HepG2 (cell line): Measurements from ENCODE around the gene CD274. TPM values are rescaled to one million over a fixed set of nuclear protein-coding genes. Genes with fewer than 3 reads are reported as not detected.

Source experiments
- ATAC-seq: fragments of 200-7000 bp; cut with Tn5 transposase; 3 replicates; pipeline ENCODE4 v1.9.1; 2020; ENCODE audit warnings: mild to moderate bottlenecking, moderate library complexity
- BruUV-seq: library from RNA; stranded (reverse); fragments of 400-500 nt; replicated peaks from 2 replicates; lab custom pipeline; 2021; lab: Mats Ljungman, UMichigan
- CTCF ChIA-PET: fragments of 300-600 bp; formaldehyde crosslinking; extraction: SDS; loops from one replicate; lab custom pipeline; 2021; ENCODE audit warnings: low total read pairs, inconsistent platforms, low intra/inter-chr PET ratio; lab: Yijun Ruan, JAX
- POLR2A ChIA-PET: fragments of 350-600 bp; sonication (Branson Sonifier 250); formaldehyde crosslinking; loops from one replicate; lab custom pipeline; 2020; ENCODE audit warnings: antibody characterized with exemption, inconsistent platforms; lab: Yijun Ruan, JAX
- DNase-seq: peaks from one replicate; pipeline ENCODE4 v3.0.0-alpha.2; 2015; ENCODE audit warnings: low spot score
- FAIRE-seq: peaks from 3 replicates; lab custom pipeline; 2011; peaks lifted over from hg19 to GRCh38; lab: Jason Lieb, UNC
- H2AFZ ChIP-seq: one replicate; pipeline ENCODE4 v1.6.1; 2011; ENCODE audit warnings: low read length, inconsistent platforms
- H3K27ac ChIP-seq: fragments of 300-600 bp; 3 replicates; pipeline ENCODE4 v1.8.0; 2011; ENCODE audit warnings: mixed run types, mild to moderate bottlenecking, mixed read lengths, low read length, inconsistent platforms; ENCODE audit not compliant: insufficient read depth; ENCODE audit errors: extremely low read length
- H3K27me3 ChIP-seq, 2 experiments: fragments of 200-600 bp in 1 of 2; 2 replicates in 1 of 2; 3 replicates in 1 of 2; pipeline versions ENCODE4 v1.6.0 to v1.8.0; 2011; ENCODE audit warnings: low read length in 2 of 2, mild to moderate bottlenecking in 2 of 2, moderate library complexity in 2 of 2, inconsistent platforms in 1 of 2; ENCODE audit not compliant: insufficient read depth in 2 of 2, control insufficient read depth in 1 of 2
- H3K36me3 ChIP-seq, 2 experiments: fragments of 200-600 bp in 1 of 2; replicated peaks in 1 of 2; 2 replicates in 1 of 2; 3 replicates in 1 of 2; pipeline versions ENCODE4 v1.5.1 to v1.8.0; 2011; ENCODE audit warnings: low read length in 2 of 2, inconsistent platforms in 1 of 2; ENCODE audit not compliant: insufficient read depth in 2 of 2, control insufficient read depth in 1 of 2
- H3K4me1 ChIP-seq: 2 replicates; pipeline ENCODE4 v1.5.1; 2012; ENCODE audit warnings: low read length, inconsistent platforms; ENCODE audit not compliant: insufficient read depth
- H3K4me2 ChIP-seq: 2 replicates; pipeline ENCODE4 v1.6.0; 2011; ENCODE audit warnings: low read depth, low read length, inconsistent platforms
- H3K4me3 ChIP-seq, 3 experiments: fragments of 200-600 bp in 1 of 3; sonication (generic), shearing (Covaris generic) in 1 of 3; replicated peaks in 1 of 3; 2 replicates each; pipeline ENCODE4 v1.5.1; 2011 to 2016; ENCODE audit warnings: low read length in 3 of 3, inconsistent platforms in 2 of 3, low read depth in 2 of 3, mild to moderate bottlenecking in 2 of 3, control low read depth in 1 of 3, mixed read lengths in 1 of 3; ENCODE audit not compliant: insufficient read depth in 1 of 3
- H3K79me2 ChIP-seq: one replicate; pipeline ENCODE4 v1.6.1; 2011; ENCODE audit warnings: low read length, inconsistent platforms; ENCODE audit not compliant: insufficient read depth
- H3K9ac ChIP-seq: 2 replicates; pipeline ENCODE4 v1.6.0; 2011; ENCODE audit warnings: mild to moderate bottlenecking, low read depth, low read length, inconsistent platforms; ENCODE audit not compliant: insufficient read depth
- H3K9me3 ChIP-seq: 2 replicates; pipeline ENCODE4 v1.5.1; 2012; ENCODE audit warnings: mild to moderate bottlenecking, low read length
- H4K20me1 ChIP-seq: 2 replicates; pipeline ENCODE4 v1.6.0; 2011; ENCODE audit warnings: inconsistent platforms, mild to moderate bottlenecking, low read length, moderate library complexity; ENCODE audit not compliant: insufficient read depth
- AKAP8 ChIP-seq: sonication (generic); formaldehyde crosslinking; IDR thresholded peaks from 2 replicates; pipeline ENCODE4 v1.5.1; 2020; ENCODE audit warnings: mild to moderate bottlenecking, missing genetic modification reagents
- DDIT3 ChIP-seq: sonication (generic); formaldehyde crosslinking; IDR thresholded peaks from 2 replicates; pipeline ENCODE4 v1.4.0; 2020; ENCODE audit warnings: mild to moderate bottlenecking, missing genetic modification reagents
- FOXP1 ChIP-seq, 2 experiments: fragments of 450-650 bp in 1 of 2; IDR thresholded peaks; 2 replicates each; pipeline ENCODE4 v1.6.1; 2017 to 2018; ENCODE audit warnings: antibody characterized with exemption in 1 of 2
- GATA4 ChIP-seq: sonication (generic); IDR thresholded peaks from 2 replicates; pipeline ENCODE4 v1.6.1; 2016; ENCODE audit warnings: antibody characterized with exemption, low read depth, borderline replicate concordance
- MBD4 ChIP-seq: IDR thresholded peaks from 2 replicates; pipeline ENCODE4 v1.6.1; 2012; ENCODE audit warnings: low read length, inconsistent platforms, borderline replicate concordance
- NFRKB ChIP-seq: fragments of 450-650 bp; IDR thresholded peaks from 2 replicates; pipeline ENCODE4 v1.6.1; 2017
- RAD51 ChIP-seq: fragments of 450-650 bp; IDR thresholded peaks from 2 replicates; pipeline ENCODE4 v1.6.1; 2016; ENCODE audit warnings: borderline replicate concordance
- RFXANK ChIP-seq: IDR thresholded peaks from 2 replicates; pipeline ENCODE4 v1.6.1; 2016
- WIZ ChIP-seq: sonication (generic); formaldehyde crosslinking; IDR thresholded peaks from 2 replicates; pipeline ENCODE4 v1.5.1; 2020; ENCODE audit warnings: mild to moderate bottlenecking, missing genetic modification reagents
- ZNF329 ChIP-seq: sonication (generic); formaldehyde crosslinking; IDR thresholded peaks from 2 replicates; pipeline ENCODE4 v1.9.0; 2021; ENCODE audit warnings: low read depth, mild to moderate bottlenecking, missing genetic modification reagents
- ZNF343 ChIP-seq: sonication (generic); formaldehyde crosslinking; IDR thresholded peaks from 2 replicates; pipeline ENCODE4 v1.4.0; 2020; ENCODE audit warnings: mild to moderate bottlenecking, missing genetic modification reagents
- ZNF350 ChIP-seq: sonication (generic); formaldehyde crosslinking; IDR thresholded peaks from 2 replicates; pipeline ENCODE4 v1.4.0; 2020; ENCODE audit warnings: mild to moderate bottlenecking, low read depth, missing genetic modification reagents, borderline replicate concordance
- ZNF652 ChIP-seq: IDR thresholded peaks from 2 replicates; pipeline ENCODE4 v1.6.1; 2016; ENCODE audit warnings: low read depth, borderline replicate concordance
- ZNF687 ChIP-seq: sonication (generic); formaldehyde crosslinking; IDR thresholded peaks from 2 replicates; pipeline ENCODE4 v1.5.1; 2020; ENCODE audit warnings: mild to moderate bottlenecking, missing genetic modification reagents, moderate library complexity
- ZNF800 ChIP-seq: sonication (generic); formaldehyde crosslinking; IDR thresholded peaks from 2 replicates; pipeline ENCODE4 v1.4.0; 2020; ENCODE audit warnings: missing genetic modification reagents
- ZSCAN30 ChIP-seq: sonication (generic); formaldehyde crosslinking; IDR thresholded peaks from 2 replicates; pipeline ENCODE4 v1.5.0; 2020; ENCODE audit warnings: mild to moderate bottlenecking, missing genetic modification reagents
- ZZZ3 ChIP-seq: sonication (generic); formaldehyde crosslinking; IDR thresholded peaks from 2 replicates; pipeline ENCODE4 v1.4.0; 2020; ENCODE audit warnings: missing genetic modification reagents, mild to moderate bottlenecking, borderline replicate concordance
- WGBS: methylation state at CpG from one replicate; pipeline ENCODE4 v1.1.6; 2017; ENCODE audit warnings: low lambda C conversion rate; 5-methylcytosine and 5-hydroxymethylcytosine counted together
- in situ Hi-C: cut with HindIII; loops from 2 replicates; pipeline ENCODE4 v1.10.0; 2017; ENCODE audit warnings: low pct_unique_long_range_greater_than_20kb; ENCODE audit not compliant: extremely low pct_ligation_motif_present
- intact Hi-C: fragments of 100-400 bp; cut with micrococcal nuclease; formaldehyde crosslinking; loops from one replicate; pipeline ENCODE4 v1.10.0; 2022; ENCODE audit not compliant: unreplicated experiment
- polyA plus RNA-seq, 8 experiments: library from polyadenylated mRNA; depleted of rRNA in 3 of 8; stranded (reverse) in 7 of 8; unstranded in 1 of 8; fragments of >200 nt; fragmentation: Illumina TruSeq in 4 of 8; extraction: Trizol in 4 of 8; gene quantifications; 2 replicates each; pipeline versions ENCODE4 v1.2.1 to v1.2.3, GENCODE V29; 2011 to 2016; ENCODE audit warnings: low read depth in 4 of 8, missing spikeins in 1 of 8, mixed read lengths in 1 of 8; ENCODE audit not compliant: insufficient read depth in 1 of 8
- total RNA-seq, 5 experiments: library from RNA; depleted of rRNA; stranded (reverse); fragments of >200 nt; fragmentation: Illumina TruSeq; extraction: Trizol; gene quantifications; 2 replicates each; pipeline ENCODE4 v1.2.3, GENCODE V29; 2016; ENCODE audit warnings: low read depth in 1 of 5

CD274 gene
- total and polyA plus RNA-seq, 2 of the 13 experiments (the other 11 are each of a cell fraction or from before 2014, with no cell fraction given) = 0.17 to 0.49 TPM

GRCh38 chr9:5459289-5459829 lies 9.0 kb downstream of the CD274 start:
- POLR2A ChIA-PET = no interaction called here
- in situ Hi-C loops = no loop called here
- BruUV-seq = no TSS peak

More at GRCh38 chr9:5459289-5459829, 9.0 kb downstream of the CD274 start:
- Histone ChIP-seq H3K9me3 (no peaks in the 10 kb centered on the region), H3K27ac (no peak overlapping the region), H3K9ac (no peak overlapping the region), H3K27me3 (no peaks in the 10 kb centered on the region), H3K79me2 (no peaks in the 10 kb centered on the region), H4K20me1 (no peaks in the 10 kb centered on the region), H3K36me3 (no peaks in the 10 kb centered on the region), H3K4me3 (no peak overlapping the region), H2AFZ (no peak overlapping the region), H3K4me1 (no peaks in the 10 kb centered on the region), H3K4me2 (no peak overlapping the region)
- no peak for ATAC-seq
- 4% methylated on average over 4 of the region's 4 CpGs for WGBS
- intact Hi-C loops = no loop called here
- no peak for DNase-seq
- TF ChIP-seq ZZZ3 = no peak
- no peak for TF ChIP-seq ZNF652
- TF ChIP-seq ZNF687 (CRISPR knock-in tag) = no peak
- TF ChIP-seq GATA4 = no peak
- no peak for TF ChIP-seq WIZ (CRISPR knock-in tag)
- no peak for TF ChIP-seq NFRKB
- TF ChIP-seq DDIT3 = no peak
- TF ChIP-seq ZNF329 (CRISPR knock-in tag) = no peak
- no peak for TF ChIP-seq ZNF350 (CRISPR knock-in tag)
- no peak for TF ChIP-seq ZNF800 (CRISPR knock-in tag)
- no peak for TF ChIP-seq MBD4
- TF ChIP-seq ZNF343 (CRISPR knock-in tag) = no peak
- TF ChIP-seq AKAP8 (CRISPR knock-in tag) = no peak
- TF ChIP-seq ZSCAN30 (CRISPR knock-in tag) = no peak
- TF ChIP-seq RAD51 = no peak
- no peak for TF ChIP-seq RFXANK
- TF ChIP-seq FOXP1 (IDR thresholded peaks at IDR 0.05) = no peak
- TF ChIP-seq FOXP1 (CRISPR knock-in tag; IDR thresholded peaks at IDR 0.05) = no peak
- FAIRE-seq = no peak
- CTCF ChIA-PET = no interaction called here
